NCI-H2196 (cell line): Measurements from ENCODE around the gene LEMD3.
A peak's percentile ranks its signal among the peaks of the same experiment; 100 is the strongest.

Source experiments
- DNase-seq: peaks from one replicate; lab custom pipeline; 2025; ENCODE audit not compliant: unreplicated experiment; lab: John Stamatoyannopoulos, UW

The LEMD3 gene

GRCh38 chr12:65168681-65169319 is 583 bp upstream of the LEMD3 start:
- DNase-seq = peak; percentile 22

- peak; percentile 14 for DNase-seq
These were observed 962 bp downstream of the LEMD3 start for GRCh38 chr12:65170209-65170881.

GRCh38 chr12:65171073-65171472 is 1.7 kb downstream of the LEMD3 start:
- DNase-seq = no peak

DNA sequence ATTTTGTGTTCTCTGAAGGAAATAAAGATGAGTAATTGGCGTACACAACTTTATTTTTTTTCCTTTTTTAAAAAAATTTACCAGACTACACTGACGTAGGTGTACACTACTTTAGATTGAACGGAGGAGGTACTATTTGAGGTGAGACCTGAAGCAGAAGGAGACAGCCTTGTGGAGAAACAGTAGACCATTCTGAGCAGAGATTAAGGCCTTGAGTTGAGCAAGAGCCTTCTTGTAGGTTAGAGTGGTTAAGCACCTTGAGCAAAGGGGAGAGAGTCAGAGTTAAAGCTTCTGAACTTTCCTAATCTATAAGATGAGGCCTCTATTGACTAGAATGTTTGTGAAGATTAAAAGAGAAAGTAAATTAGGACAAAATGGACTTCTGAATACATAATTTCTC is 2.5 kb downstream of the LEMD3 start:
- no peak for DNase-seq

GRCh38 chr12:65175385-65175784 is 6.0 kb downstream of the LEMD3 start:
- DNase-seq = no peak

GRCh38 chr12:65182012-65182739 is 12.8 kb downstream of the LEMD3 start:
- no peak for DNase-seq

GRCh38 chr12:65184176-65184857 is 14.9 kb downstream of the LEMD3 start:
- no peak for DNase-seq

- DNase-seq = no peak
These were observed 15.5 kb downstream of the LEMD3 start for GRCh38 chr12:65184858-65185229.

GRCh38 chr12:65187665-65188064 is 18.3 kb downstream of the LEMD3 start:
- no peak for DNase-seq

DNA sequence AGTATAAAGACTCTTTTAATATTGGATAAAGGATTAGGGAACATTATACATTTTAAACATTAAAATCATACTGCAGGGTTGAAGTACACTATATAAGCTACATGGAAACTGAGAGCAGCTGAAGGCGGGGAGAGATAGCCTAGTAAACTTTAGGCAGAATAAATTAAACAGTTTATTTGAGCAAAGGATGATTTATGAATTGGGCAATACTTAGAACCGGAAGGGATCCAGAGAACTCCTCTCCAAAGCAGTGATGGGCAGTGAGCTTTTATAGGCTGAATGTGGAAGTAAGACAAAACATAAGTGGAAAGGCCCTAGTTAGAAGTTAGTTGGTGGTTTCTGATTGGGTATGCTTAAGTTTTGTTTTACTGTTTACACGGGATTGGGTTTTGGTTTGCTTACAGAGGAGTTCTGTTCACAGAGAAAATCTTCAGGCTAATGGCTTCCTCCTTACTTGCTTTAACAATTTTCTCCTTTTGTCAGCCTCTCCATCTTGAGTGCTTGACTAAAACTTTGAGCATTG is 18.9 kb downstream of the LEMD3 start:
- no peak for DNase-seq

DNA sequence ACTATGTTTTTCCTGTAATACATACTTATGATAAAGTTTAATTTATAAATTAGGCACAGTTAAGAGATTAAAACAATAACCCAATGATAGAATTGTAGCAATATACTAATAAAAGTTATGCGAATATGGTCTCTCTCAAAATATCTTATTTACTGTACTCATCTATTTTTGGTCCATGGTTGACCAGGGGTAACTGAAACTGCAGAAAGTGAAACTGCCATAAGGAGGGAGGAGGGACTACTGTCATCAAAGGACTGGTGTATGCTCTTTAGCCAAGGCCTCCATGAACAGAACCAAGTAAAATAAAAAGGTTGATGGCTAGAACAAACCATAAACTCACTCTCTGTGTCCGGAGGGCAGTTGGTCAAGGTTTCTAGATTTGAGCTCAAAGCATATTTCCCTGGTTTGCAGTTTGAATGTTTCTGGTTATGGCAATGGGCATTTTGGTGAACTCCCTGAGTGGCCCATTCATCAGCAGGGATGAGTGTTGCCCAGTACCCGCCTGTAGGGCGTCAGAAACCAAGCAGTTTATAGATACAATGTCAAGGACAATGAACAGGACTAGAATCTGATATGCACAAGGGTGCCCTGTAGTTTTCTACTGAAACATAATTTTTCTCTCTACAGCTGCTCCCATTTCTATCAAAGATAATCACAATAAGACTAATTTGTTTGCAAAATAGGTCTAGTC is 19.8 kb downstream of the LEMD3 start:
- no peak for DNase-seq

- no peak for DNase-seq
These were observed 23.7 kb downstream of the LEMD3 start for GRCh38 chr12:65192963-65193516.

DNA sequence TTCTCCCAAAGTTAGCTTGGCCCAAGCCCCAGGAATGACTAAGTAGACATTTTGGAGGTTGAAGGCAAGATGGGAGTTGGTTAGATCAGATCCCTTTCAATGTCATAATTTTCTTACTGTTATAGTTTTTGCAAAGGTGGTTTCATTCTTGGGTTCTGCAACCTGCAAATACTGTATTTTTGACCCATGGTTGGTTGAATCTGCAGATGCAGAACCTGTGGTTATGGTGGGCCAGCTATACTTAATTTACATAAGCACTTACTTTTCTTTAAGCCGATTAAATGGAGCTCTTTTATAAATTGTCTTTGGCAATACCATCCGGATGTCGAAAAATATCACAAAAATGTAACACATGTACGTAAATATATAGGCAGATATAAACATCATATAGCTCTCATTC is 25.6 kb downstream of the LEMD3 start:
- no peak for DNase-seq

GRCh38 chr12:65195387-65196055 is 26.1 kb downstream of the LEMD3 start:
- DNase-seq = no peak

GRCh38 chr12:65196762-65197567 is 27.6 kb downstream of the LEMD3 start:
- no peak for DNase-seq

- DNase-seq = no peak
These were observed 30.2 kb downstream of the LEMD3 start for GRCh38 chr12:65199604-65200003.

DNA sequence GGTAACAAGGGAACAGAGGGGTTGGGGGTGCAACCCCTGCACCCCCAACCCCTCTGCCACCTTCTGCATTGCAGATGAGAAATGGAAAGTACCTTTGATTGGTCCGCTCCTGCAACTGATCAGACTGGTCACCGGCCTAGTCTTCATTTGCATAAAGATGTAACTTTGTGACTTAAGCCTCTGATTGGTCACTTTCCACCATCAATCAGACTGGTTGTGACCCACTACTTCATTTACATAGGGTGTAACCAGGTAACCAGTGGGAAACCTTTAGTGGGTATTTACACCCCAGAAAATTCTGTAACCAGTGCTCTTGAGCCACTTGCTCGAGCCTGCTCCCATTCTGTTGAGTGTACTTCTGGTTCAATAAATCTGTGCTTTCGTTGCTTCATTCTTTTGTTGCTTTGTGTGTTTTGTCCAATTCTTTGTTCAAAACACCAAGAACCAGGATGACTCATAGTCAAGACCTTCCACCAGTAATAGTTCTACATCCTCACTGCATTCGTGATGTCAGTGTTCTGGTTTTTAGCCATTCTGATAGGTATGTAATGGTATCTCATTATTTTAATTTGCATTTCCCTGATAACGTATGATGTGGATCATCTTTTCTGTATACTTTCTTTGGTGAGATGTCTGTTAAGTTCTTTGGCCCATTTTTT is 30.8 kb downstream of the LEMD3 start:
- DNase-seq = no peak

GRCh38 chr12:65203376-65203775 is 34.0 kb downstream of the LEMD3 start:
- DNase-seq = no peak
